PC-3 (cell line): Measurements from ENCODE around the gene TARDBP. TPM values are rescaled to one million over a fixed set of nuclear protein-coding genes. Genes with fewer than 3 reads are reported as not detected.

Experiments used
- ATAC-seq: fragments of 200-7000 bp; cut with Tn5 transposase; 2 replicates; pipeline ENCODE4 v1.9.1; 2020; ENCODE audit warnings: mild to moderate bottlenecking, moderate library complexity
- BruUV-seq: library from RNA; stranded (reverse); fragments of 400-500 nt; replicated peaks from 2 replicates; lab custom pipeline; 2021; lab: Mats Ljungman, UMichigan
- CTCF ChIA-PET: fragments of 300-600 bp; sonication (Branson Sonifier 250); formaldehyde crosslinking; loops from one replicate; lab custom pipeline; 2022; ENCODE audit warnings: antibody characterized with exemption; lab: Charles Lee
- POLR2A ChIA-PET: fragments of 300-600 bp; sonication (Branson Sonifier 250); formaldehyde crosslinking; loops from one replicate; lab custom pipeline; 2022; ENCODE audit warnings: antibody characterized with exemption; ENCODE audit not compliant: unreplicated experiment; lab: Charles Lee
- DNase-seq: peaks from one replicate; pipeline ENCODE4 v3.0.0-alpha.2; 2015
- H2AFZ ChIP-seq: fragments of 300-600 bp; sonication (generic); 2 replicates; pipeline ENCODE4 v1.6.0; 2016; ENCODE audit warnings: antibody characterized with exemption, low read length
- H3F3A ChIP-seq: fragments of 300-600 bp; sonication (generic); one replicate; pipeline ENCODE4 v1.6.0; 2017; ENCODE audit warnings: antibody characterized with exemption, low read length, control low read depth, mild to moderate bottlenecking; ENCODE audit not compliant: unreplicated experiment
- H3K27ac ChIP-seq: fragments of 300-600 bp; sonication (generic); 2 replicates; pipeline ENCODE4 v1.5.1; 2016; ENCODE audit warnings: mild to moderate bottlenecking, low read length
- H3K27me3 ChIP-seq: fragments of 300-600 bp; sonication (generic); 2 replicates; pipeline ENCODE4 v1.6.1; 2016; ENCODE audit warnings: low read length, mixed read lengths
- H3K36me3 ChIP-seq: fragments of 300-600 bp; sonication (generic); 2 replicates; pipeline ENCODE4 v1.6.1; 2016; ENCODE audit warnings: low read depth, mixed run types, low read length, mixed read lengths
- H3K4me1 ChIP-seq: fragments of 300-600 bp; sonication (generic); 2 replicates; pipeline ENCODE4 v1.5.1; 2016; ENCODE audit warnings: low read length; ENCODE audit not compliant: insufficient read depth
- H3K4me2 ChIP-seq: fragments of 300-600 bp; sonication (generic); 2 replicates; pipeline ENCODE4 v1.6.0; 2016; ENCODE audit warnings: low read length
- H3K4me3 ChIP-seq: fragments of 300-600 bp; sonication (generic); 2 replicates; pipeline ENCODE4 v1.5.1; 2016; ENCODE audit warnings: mild to moderate bottlenecking, low read length, mixed read lengths
- H3K79me2 ChIP-seq: fragments of 300-600 bp; sonication (generic); 2 replicates; pipeline ENCODE4 v1.6.1; 2017; ENCODE audit warnings: low read length, mixed read lengths
- H3K9ac ChIP-seq: fragments of 300-600 bp; sonication (generic); 2 replicates; pipeline ENCODE4 v1.6.0; 2016; ENCODE audit warnings: mild to moderate bottlenecking, low read length
- H3K9me2 ChIP-seq: fragments of 300-600 bp; sonication (generic); replicated peaks from 2 replicates; pipeline ENCODE4 v1.6.1; 2016; ENCODE audit warnings: mixed run types, low read length, mixed read lengths
- H3K9me3 ChIP-seq: fragments of 300-600 bp; sonication (generic); 2 replicates; pipeline ENCODE4 v1.6.1; 2016; ENCODE audit warnings: low read length, mixed read lengths
- H4K20me1 ChIP-seq: fragments of 300-600 bp; sonication (generic); 2 replicates; pipeline ENCODE4 v1.6.1; 2016; ENCODE audit warnings: low read length, mixed read lengths
- CTCF ChIP-seq: fragments of 300-600 bp; sonication (generic); conservative IDR thresholded peaks from 2 replicates; pipeline ENCODE4 v1.5.1; 2017; ENCODE audit warnings: antibody characterized with exemption, low read depth, mild to moderate bottlenecking, low read length
- EZH2 ChIP-seq: fragments of 300-600 bp; sonication (generic); IDR thresholded peaks from one replicate; pipeline ENCODE4 v1.6.1; 2017; ENCODE audit warnings: antibody characterized with exemption, mild to moderate bottlenecking, low read length; ENCODE audit not compliant: unreplicated experiment
- EZH2phosphoT487 ChIP-seq: fragments of 300-600 bp; sonication (generic); IDR thresholded peaks from 2 replicates; pipeline ENCODE4 v1.6.1; 2018; ENCODE audit warnings: mild to moderate bottlenecking, antibody characterized with exemption, low read length, borderline replicate concordance
- intact Hi-C: fragments of 100-400 bp; cut with micrococcal nuclease; formaldehyde crosslinking; loops from 2 replicates; pipeline ENCODE4 v1.9.0; 2023
- total RNA-seq: library from RNA; depleted of rRNA; stranded (reverse); fragments of >200 nt; gene quantifications from 2 replicates; pipeline ENCODE4 v1.2.3, GENCODE V29; 2014

The TARDBP gene
- total RNA-seq, 1 experiment from 2014 or later: 78.5 TPM

- POLR2A ChIA-PET: no interaction called here
- no peaks in the 10 kb centered on the region for H3K9me2 ChIP-seq
- peaks cover 54% of the 10 kb centered on the region for H3K36me3 ChIP-seq
- no peak overlapping the region for H3K4me3 ChIP-seq
- H3K27me3 ChIP-seq: no peaks in the 10 kb centered on the region
- H3K4me2 ChIP-seq: no peak overlapping the region
- no peaks in the 10 kb centered on the region for H3K4me1 ChIP-seq
- H3K9ac ChIP-seq: no peak overlapping the region
- ATAC-seq (no peak), DNase-seq (no peak)
- H3K79me2 ChIP-seq: no peaks in the 10 kb centered on the region
- H3F3A ChIP-seq: peaks cover 8% of the 10 kb centered on the region
- H4K20me1 ChIP-seq: peaks cover 24% of the 10 kb centered on the region; the same call in 1 of the 2 replicates
- CTCF ChIA-PET: no interaction called here
- no TSS peak for BruUV-seq
- H3K27ac ChIP-seq: no peak overlapping the region
- H3K9me3 ChIP-seq: no peaks in the 10 kb centered on the region
- intact Hi-C loops: no loop called here
- H2AFZ ChIP-seq: no peak overlapping the region
- TF ChIP-seq EZH2 (no peak), CTCF (no peak), EZH2phosphoT487 (no peak)
These were observed 12.4 kb downstream of the TARDBP start for GRCh38 chr1:11024874-11025203.

GRCh38 chr1:11025618-11026017 is 13.2 kb downstream of the TARDBP start:
- Histone ChIP-seq H4K20me1 (peaks cover 19% of the 10 kb centered on the region; the same call in 1 of the 2 replicates), H3K27me3 (no peaks in the 10 kb centered on the region), H3K4me1 (no peaks in the 10 kb centered on the region), H3K36me3 (peaks cover 48% of the 10 kb centered on the region), H3K9me3 (no peaks in the 10 kb centered on the region), H3F3A (peaks cover 8% of the 10 kb centered on the region), H3K9ac (no peak overlapping the region), H3K27ac (no peak overlapping the region), H3K9me2 (no peaks in the 10 kb centered on the region), H3K79me2 (no peaks in the 10 kb centered on the region), H3K4me3 (no peak overlapping the region), H3K4me2 (no peak overlapping the region), H2AFZ (no peak overlapping the region)
- POLR2A ChIA-PET: no interaction called here
- no peak for DNase-seq
- ATAC-seq: no peak
- TF ChIP-seq CTCF (no peak), EZH2 (no peak), EZH2phosphoT487 (no peak)
- intact Hi-C loops: no loop called here
- BruUV-seq: no TSS peak
- CTCF ChIA-PET: no interaction called here

GRCh38 chr1:11026052-11026451 is 13.6 kb downstream of the TARDBP start:
- no peak for ATAC-seq
- ChIA-PET CTCF (no interaction called here), POLR2A (no interaction called here)
- no peaks in the 10 kb centered on the region for H3K79me2 ChIP-seq
- no TSS peak for BruUV-seq
- intact Hi-C loops: no loop called here
- H3K27me3 ChIP-seq: no peaks in the 10 kb centered on the region
- no peak overlapping the region for H3K4me3 ChIP-seq
- H3K9me2 ChIP-seq: no peaks in the 10 kb centered on the region
- H3K9ac ChIP-seq: no peak overlapping the region
- TF ChIP-seq CTCF (no peak), EZH2 (no peak), EZH2phosphoT487 (no peak)
- peaks cover 44% of the 10 kb centered on the region for H3K36me3 ChIP-seq
- H3K9me3 ChIP-seq: no peaks in the 10 kb centered on the region
- H2AFZ ChIP-seq: no peak overlapping the region
- H3K4me1 ChIP-seq: no peaks in the 10 kb centered on the region
- no peak overlapping the region for H3K4me2 ChIP-seq
- peaks cover 8% of the 10 kb centered on the region for H3F3A ChIP-seq
- no peak for DNase-seq
- peaks cover 19% of the 10 kb centered on the region; the same call in 1 of the 2 replicates for H4K20me1 ChIP-seq
- no peak overlapping the region for H3K27ac ChIP-seq
